Activated CD8-positive, alpha-beta memory T cell treated with anti-CD3 and anti-CD28 coated beads, Interleukin-2, amount 50 U/mL, for 4 hours (primary cell): ENCODE data around the gene HOXD11.

Source experiments
- DNase-seq: peaks from one replicate; pipeline ENCODE4 v3.0.0-alpha.2; 2020

Gene HOXD11

GRCh38 chr2:176094349-176094748 lies 12.7 kb upstream of the HOXD11 start:
- no peak for DNase-seq

GRCh38 chr2:176095421-176095820 lies 11.7 kb upstream of the HOXD11 start:
- no peak for DNase-seq

- no peak for DNase-seq
These were observed 10.7 kb upstream of the HOXD11 start for GRCh38 chr2:176096243-176096985.

- peak; percentile 56 for DNase-seq
These were observed 9.9 kb upstream of the HOXD11 start for GRCh38 chr2:176096986-176097819.

GRCh38 chr2:176097820-176098365 lies 9.2 kb upstream of the HOXD11 start:
- no peak for DNase-seq

- no peak for DNase-seq
These were observed 8.5 kb upstream of the HOXD11 start for GRCh38 chr2:176098366-176099158.

GRCh38 chr2:176099159-176099727 lies 7.8 kb upstream of the HOXD11 start:
- no peak for DNase-seq

- no peak for DNase-seq
These were observed 7.1 kb upstream of the HOXD11 start, which contains the start of gene HOXD12 for GRCh38 chr2:176099728-176100546. Gene HOXD12 (plus strand): TSS chr2:176099795. CDS start chr2:176099802, 7 bp downstream.

- no peak for DNase-seq
These were observed 6.4 kb upstream of the HOXD11 start for GRCh38 chr2:176100547-176101140.

- DNase-seq: no peak
These were observed 5.8 kb upstream of the HOXD11 start for GRCh38 chr2:176101216-176101830.

GRCh38 chr2:176101842-176102241 lies 5.2 kb upstream of the HOXD11 start:
- DNase-seq: no peak

- no peak for DNase-seq
These were observed 4.7 kb upstream of the HOXD11 start for GRCh38 chr2:176102309-176102866.

GRCh38 chr2:176103194-176103593 lies 3.9 kb upstream of the HOXD11 start:
- DNase-seq: no peak

GRCh38 chr2:176103742-176104315 lies 3.3 kb upstream of the HOXD11 start:
- no peak for DNase-seq

GRCh38 chr2:176104316-176105077 lies 2.6 kb upstream of the HOXD11 start:
- DNase-seq: no peak

- no peak for DNase-seq
These were observed 1.9 kb upstream of the HOXD11 start for GRCh38 chr2:176105078-176105729.

GRCh38 chr2:176105730-176106580 lies 1.1 kb upstream of the HOXD11 start:
- no peak for DNase-seq

GRCh38 chr2:176107731-176108181 lies 676 bp downstream of the HOXD11 start:
- no peak for DNase-seq
